Endothelial cell of umbilical vein (primary cell): Measurements from ENCODE around the gene ASXL1. TPM values are rescaled to one million over a fixed set of nuclear protein-coding genes. Genes with fewer than 3 reads are reported as not detected.
A peak's percentile ranks its signal among the peaks of the same experiment; 100 is the strongest.

ENCODE experiments used
- BruUV-seq: library from RNA; stranded (reverse); fragments of 400-500 nt; replicated peaks from 2 replicates; lab custom pipeline; 2021; lab: Mats Ljungman, UMichigan
- CTCF ChIA-PET: fragments of 300-600, 350-600 bp; sonication (Branson Sonifier 250); formaldehyde crosslinking; loops from one replicate; lab custom pipeline; 2021; ENCODE audit warnings: antibody characterized with exemption, inconsistent platforms; lab: Charles Lee
- POLR2A ChIA-PET: fragments of 300-600, 350-600 bp; sonication (Branson Sonifier 250); formaldehyde crosslinking; loops from one replicate; lab custom pipeline; 2021; ENCODE audit warnings: antibody characterized with exemption, inconsistent platforms; lab: Charles Lee
- DNase-seq: peaks from one replicate; pipeline ENCODE4 v3.0.0-alpha.2; 2011; ENCODE audit warnings: low read depth, low spot score
- FAIRE-seq: peaks from 2 replicates; lab custom pipeline; 2011; peaks lifted over from hg19 to GRCh38; lab: Jason Lieb, UNC
- H2AFZ ChIP-seq: 2 replicates; pipeline ENCODE4 v1.6.0; 2012; ENCODE audit warnings: low read depth, low read length, control low read depth, inconsistent platforms
- H3K27ac ChIP-seq: 2 replicates; pipeline ENCODE4 v1.5.1; 2011; ENCODE audit warnings: low read depth, mild to moderate bottlenecking, control low read depth, low read length, moderate library complexity; ENCODE audit not compliant: insufficient read depth
- H3K27me3 ChIP-seq, 2 experiments: 2 replicates each; pipeline versions ENCODE4 v1.6.0 to v1.6.1; 2011; ENCODE audit warnings: low read length in 2 of 2, mixed read lengths in 1 of 2; ENCODE audit not compliant: control insufficient read depth in 2 of 2, insufficient read depth in 2 of 2
- H3K36me3 ChIP-seq, 2 experiments: 2 replicates in 1 of 2; 3 replicates in 1 of 2; pipeline ENCODE4 v1.5.1; 2011; ENCODE audit warnings: low read length in 2 of 2, mild to moderate bottlenecking in 1 of 2, moderate library complexity in 1 of 2; ENCODE audit not compliant: control insufficient read depth in 2 of 2, insufficient read depth in 2 of 2; ENCODE audit errors: extremely low read depth in 1 of 2
- H3K4me1 ChIP-seq: 3 replicates; pipeline ENCODE4 v1.5.1; 2011; ENCODE audit warnings: mild to moderate bottlenecking, low read length; ENCODE audit not compliant: control insufficient read depth, insufficient read depth; ENCODE audit errors: extremely low read depth
- H3K4me2 ChIP-seq: 2 replicates; pipeline ENCODE4 v1.6.1; 2011; ENCODE audit warnings: low read length, control low read depth, mixed read lengths; ENCODE audit not compliant: insufficient read depth
- H3K4me3 ChIP-seq, 3 experiments: fragments of 200-600 bp in 1 of 3; sonication (generic), shearing (Covaris generic) in 1 of 3; replicated peaks in 1 of 3; 2 replicates each; pipeline ENCODE4 v1.5.1; 2011 to 2016; ENCODE audit warnings: control low read depth in 3 of 3, low read length in 3 of 3, mild to moderate bottlenecking in 2 of 3, inconsistent platforms in 1 of 3, low read depth in 1 of 3, moderate library complexity in 1 of 3; ENCODE audit not compliant: insufficient read depth in 1 of 3
- H3K79me2 ChIP-seq: 2 replicates; pipeline ENCODE4 v1.6.0; 2012; ENCODE audit warnings: low read length, inconsistent platforms; ENCODE audit not compliant: control insufficient read depth, insufficient read depth
- H3K9ac ChIP-seq: replicated peaks from 2 replicates; pipeline ENCODE3; 2011; ENCODE audit warnings: low read length, control low read depth; ENCODE audit not compliant: insufficient read depth; ENCODE audit errors: extremely low read depth
- H3K9me1 ChIP-seq: replicated peaks from 3 replicates; pipeline ENCODE4 v1.6.0; 2011; ENCODE audit warnings: mild to moderate bottlenecking, low read length; ENCODE audit not compliant: control insufficient read depth, insufficient read depth; ENCODE audit errors: extremely low read depth
- H3K9me3 ChIP-seq: replicated peaks from 2 replicates; pipeline ENCODE4 v1.5.1; 2012; ENCODE audit warnings: low read length, inconsistent platforms; ENCODE audit not compliant: control insufficient read depth, insufficient read depth
- H4K20me1 ChIP-seq: replicated peaks from 2 replicates; pipeline ENCODE3; 2011; ENCODE audit warnings: mild to moderate bottlenecking, low read length; ENCODE audit not compliant: control insufficient read depth, insufficient read depth; ENCODE audit errors: extremely low read depth
- FOS ChIP-seq: IDR thresholded peaks from 2 replicates; pipeline ENCODE4 v1.6.1; 2011; ENCODE audit warnings: mild to moderate bottlenecking, low read length, moderate library complexity, borderline replicate concordance; ENCODE audit not compliant: insufficient read depth
- JUN ChIP-seq: IDR thresholded peaks from 2 replicates; pipeline ENCODE4 v1.6.1; 2011; ENCODE audit warnings: borderline replicate concordance, low read depth; ENCODE audit not compliant: insufficient read length, insufficient read depth
- POLR2AphosphoS5 ChIP-seq: IDR thresholded peaks from 2 replicates; pipeline ENCODE4 v1.6.1; 2012; ENCODE audit warnings: low read depth, mild to moderate bottlenecking, control low read depth, low read length, moderate library complexity; ENCODE audit not compliant: insufficient read depth
- dilution Hi-C: fragments of 300-500 bp; cut with MboI; formaldehyde crosslinking; loops from one replicate; pipeline ENCODE4 v1.15.0; 2019; ENCODE audit warnings: low sequenced_read_pairs; ENCODE audit not compliant: extremely low pct_ligation_motif_present
- intact Hi-C: fragments of 100-400 bp; cut with micrococcal nuclease; formaldehyde crosslinking; loops from one replicate; pipeline ENCODE4 v1.10.0; 2022
- polyA plus RNA-seq, 4 experiments: library from polyadenylated mRNA; depleted of rRNA in 3 of 4; stranded (reverse) in 3 of 4; unstranded in 1 of 4; fragments of >200 nt; gene quantifications; 2 replicates each; pipeline versions ENCODE4 v1.2.1 to v1.2.3, GENCODE V29; 2011 to 2012; ENCODE audit warnings: missing spikeins in 1 of 4
- total RNA-seq: library from RNA; stranded (reverse); gene quantifications from 2 replicates; pipeline ENCODE4 v1.2.3, GENCODE V29; 2021

Gene ASXL1
- total and polyA plus RNA-seq, 2 donors (not counting 3 experiments of a cell fraction or from before 2014, with no cell fraction given), result 45.4 to 101 TPM

- ChIA-PET CTCF (interaction anchor here (0.8 to 1.3 kb wide), 3 partner anchors 10 to 46 kb away, joined by 3 read pairs; no protein-coding TSS in a partner anchor), POLR2A (no interaction called here)
- dilution Hi-C loops, result no loop called here
These were observed 81.2 kb downstream of the ASXL1 start for GRCh38 chr20:32439132-32439829.

GRCh38 chr20:32440069-32440757, 82.1 kb downstream of the ASXL1 start:
- Histone ChIP-seq H3K27ac (no peak overlapping the region), H3K9ac (no peak overlapping the region), H2AFZ (no peak overlapping the region), H3K9me1 (no peaks in the 10 kb centered on the region), H3K9me3 (no peaks in the 10 kb centered on the region), H4K20me1 (no peaks in the 10 kb centered on the region), H3K4me3 (no peak overlapping the region), H3K36me3 (peaks cover 23 to 48% of the 10 kb centered on the region in 2 experiments), H3K4me1 (peaks cover 3% of the 10 kb centered on the region), H3K79me2 (peaks cover 6% of the 10 kb centered on the region), H3K27me3 (no peaks in the 10 kb centered on the region), H3K4me2 (no peak overlapping the region)
- no TSS peak for BruUV-seq
- dilution Hi-C loops (no loop called here), intact Hi-C loops (loop anchor here (5.0 to 10.0 kb wide), 2 partner anchors 108 to 275 kb away; no protein-coding TSS in a partner anchor)
- no peak for FAIRE-seq
- CTCF ChIA-PET, result interaction anchor here (0.8 to 1.3 kb wide), 3 partner anchors 9 to 45 kb away, joined by 3 read pairs; no protein-coding TSS in a partner anchor
- no peak for DNase-seq
- POLR2A ChIA-PET, result no interaction called here
- TF ChIP-seq FOS (no peak), POLR2AphosphoS5 (peak; percentile 5)

More at GRCh38 chr20:32439132-32439829, 81.2 kb downstream of the ASXL1 start:
- Histone ChIP-seq H3K79me2 (peaks cover 15% of the 10 kb centered on the region), H3K27me3 (no peaks in the 10 kb centered on the region), H3K27ac (no peak overlapping the region), H3K36me3 (peaks cover 32 to 53% of the 10 kb centered on the region in 2 experiments), H4K20me1 (no peaks in the 10 kb centered on the region), H3K4me1 (peaks cover 4% of the 10 kb centered on the region), H3K9ac (no peak overlapping the region), H3K9me1 (no peaks in the 10 kb centered on the region), H3K4me3 (no peak overlapping the region), H2AFZ (no peak overlapping the region), H3K4me2 (no peak overlapping the region), H3K9me3 (no peaks in the 10 kb centered on the region)
- FAIRE-seq, result no peak
- DNase-seq, result no peak
- no TSS peak for BruUV-seq
- intact Hi-C loops, result no loop called here
- TF ChIP-seq JUN (no peak), FOS (no peak), POLR2AphosphoS5 (no peak)
